Osteoblast (primary cell): ENCODE measurements around the gene INSL3. TPM values are rescaled to one million over a fixed set of nuclear protein-coding genes. Genes with fewer than 3 reads are reported as not detected.
A peak's percentile ranks its signal among the peaks of the same experiment; 100 is the strongest.
"Not testable (repeated sequence)": the region's sequence is repeated elsewhere in the genome, so short reads cannot be mapped to it uniquely, and the experiment has no call there.

Experiments used
- DNase-seq: peaks from one replicate; pipeline ENCODE4 v3.0.0; 2011; ENCODE audit warnings: low spot score, mixed read lengths; ENCODE audit not compliant: insufficient read length; ENCODE audit errors: missing footprints
- H2AFZ ChIP-seq: 2 replicates; pipeline ENCODE4 v1.6.0; 2011; ENCODE audit warnings: mild to moderate bottlenecking, low read length
- H3K27ac ChIP-seq: 2 replicates; pipeline ENCODE4 v1.5.1; 2011; ENCODE audit warnings: mild to moderate bottlenecking, low read depth, low read length, moderate library complexity
- H3K27me3 ChIP-seq: 2 replicates; pipeline ENCODE4 v1.6.0; 2012; ENCODE audit warnings: mild to moderate bottlenecking, control low read depth, inconsistent platforms, low read length, moderate library complexity; ENCODE audit not compliant: insufficient read depth
- H3K36me3 ChIP-seq: 2 replicates; pipeline ENCODE4 v1.5.1; 2011; ENCODE audit warnings: mild to moderate bottlenecking, low read length, control low read depth, moderate library complexity; ENCODE audit not compliant: insufficient read depth
- H3K4me1 ChIP-seq: 2 replicates; pipeline ENCODE4 v1.5.1; 2011; ENCODE audit warnings: mild to moderate bottlenecking, low read length, control low read depth, moderate library complexity; ENCODE audit not compliant: insufficient read depth
- H3K4me2 ChIP-seq: 2 replicates; pipeline ENCODE4 v1.6.0; 2011; ENCODE audit warnings: mild to moderate bottlenecking, low read length; ENCODE audit not compliant: insufficient read depth
- H3K4me3 ChIP-seq: fragments of 200-600 bp; sonication (generic); 3 replicates; pipeline ENCODE4 v1.5.1; 2012; ENCODE audit warnings: mild to moderate bottlenecking, low read length, inconsistent platforms; ENCODE audit not compliant: insufficient read depth
- H3K79me2 ChIP-seq: 2 replicates; pipeline ENCODE4 v1.6.0; 2012; ENCODE audit warnings: mild to moderate bottlenecking, low read length, control low read depth, inconsistent platforms; ENCODE audit not compliant: insufficient read depth
- H3K9me3 ChIP-seq: 2 replicates; pipeline ENCODE4 v1.5.1; 2011; ENCODE audit warnings: low read depth, low read length, control low read depth
- H4K20me1 ChIP-seq: 2 replicates; pipeline ENCODE4 v1.6.0; 2012; ENCODE audit warnings: mild to moderate bottlenecking, low read length, control low read depth; ENCODE audit not compliant: insufficient read depth
- CTCF ChIP-seq: IDR thresholded peaks from 2 replicates; pipeline ENCODE4 v1.5.1; 2011; ENCODE audit warnings: mild to moderate bottlenecking, low read depth, low read length, moderate library complexity; ENCODE audit errors: extremely low read depth
- total RNA-seq: library from RNA; depleted of rRNA; stranded (reverse); fragments of >200 nt; gene quantifications from 2 replicates; pipeline ENCODE4 v1.2.3, GENCODE V29; 2012

The INSL3 gene
- total RNA-seq, 1 donor = not detected

GRCh38 chr19:17778968-17779929 is 42.1 kb downstream of the INSL3 start:
- no peaks in the 10 kb centered on the region for H3K36me3 ChIP-seq
- H3K4me2 ChIP-seq = peak overlapping the region; percentile 36
- H3K27ac ChIP-seq = no peak overlapping the region
- peak overlapping the region; percentile 72 for H2AFZ ChIP-seq
- H3K79me2 ChIP-seq = no peaks in the 10 kb centered on the region
- no peaks in the 10 kb centered on the region for H3K27me3 ChIP-seq
- peak overlapping the region; percentile 7 for H3K4me3 ChIP-seq
- H4K20me1 ChIP-seq = no peaks in the 10 kb centered on the region
- H3K9me3 ChIP-seq = no peaks in the 10 kb centered on the region
- peaks cover 5% of the 10 kb centered on the region for H3K4me1 ChIP-seq
- DNase-seq = no peak
- no peak for TF ChIP-seq CTCF

- Histone ChIP-seq H3K36me3 (no peaks in the 10 kb centered on the region), H4K20me1 (no peaks in the 10 kb centered on the region), H3K27me3 (no peaks in the 10 kb centered on the region), H3K27ac (no peak overlapping the region), H3K79me2 (no peaks in the 10 kb centered on the region), H3K9me3 (no peaks in the 10 kb centered on the region), H3K4me1 (peaks cover 5% of the 10 kb centered on the region), H3K4me3 (no peak overlapping the region), H2AFZ (no peak overlapping the region), H3K4me2 (peak overlapping the region; percentile 36)
- peak; percentile 85 for DNase-seq
- TF ChIP-seq CTCF = no peak
Observed at GRCh38 chr19:17778251-17778967, 42.9 kb downstream of the INSL3 start.

- H3K4me2 ChIP-seq, H3K36me3 ChIP-seq, H3K27ac ChIP-seq, DNase-seq, H3K9me3 ChIP-seq, H4K20me1 ChIP-seq, H3K79me2 ChIP-seq, H3K27me3 ChIP-seq, H3K4me1 ChIP-seq, H3K4me3 ChIP-seq, H2AFZ ChIP-seq: not testable (repeated sequence)
Observed at GRCh38 chr19:17777840-17778239, 43.5 kb downstream of the INSL3 start.

GRCh38 chr19:17775991-17776803 is 45.1 kb downstream of the INSL3 start:
- no peak overlapping the region for H3K4me3 ChIP-seq
- DNase-seq = peak; percentile 78
- H3K9me3 ChIP-seq = no peaks in the 10 kb centered on the region
- no peak overlapping the region for H2AFZ ChIP-seq
- H3K27me3 ChIP-seq = no peaks in the 10 kb centered on the region
- no peaks in the 10 kb centered on the region for H3K36me3 ChIP-seq
- H4K20me1 ChIP-seq = no peaks in the 10 kb centered on the region
- H3K4me2 ChIP-seq = no peak overlapping the region
- TF ChIP-seq CTCF = no peak
- H3K27ac ChIP-seq = no peak overlapping the region
- H3K4me1 ChIP-seq = peaks cover 5% of the 10 kb centered on the region
- no peaks in the 10 kb centered on the region for H3K79me2 ChIP-seq
